GM23338 (cell line): ENCODE data around the gene AGAP3.

ENCODE experiments used
- CTCF ChIP-seq, 2 experiments: fragments of 200-600 bp in 1 of 2; sonication (generic) in 1 of 2; conservative IDR thresholded peaks; 2 replicates each; pipeline versions ENCODE4 v1.5.1 to v1.6.1; 2016 to 2017; ENCODE audit warnings: antibody characterized with exemption in 2 of 2, low read depth in 2 of 2, mild to moderate bottlenecking in 2 of 2, moderate library complexity in 1 of 2
- EZH2 ChIP-seq: fragments of 200-600 bp; sonication (generic); IDR thresholded peaks from one replicate; pipeline ENCODE4 v1.8.0; 2017; ENCODE audit warnings: antibody characterized with exemption, mild to moderate bottlenecking, low read depth; ENCODE audit not compliant: unreplicated experiment
- EZH2phosphoT487 ChIP-seq: fragments of 200-600 bp; sonication (generic); IDR thresholded peaks from one replicate; pipeline ENCODE4 v1.8.1; 2018; ENCODE audit warnings: antibody characterized with exemption; ENCODE audit not compliant: unreplicated experiment
- POLR2AphosphoS5 ChIP-seq: IDR thresholded peaks from 2 replicates; pipeline ENCODE4 v1.6.1; 2016; ENCODE audit warnings: antibody characterized with exemption, low read depth
- TF ChIP-seq, protein P1 (sequence below): IDR thresholded peaks from one replicate; pipeline ENCODE4 v1.6.1; 2018; ENCODE audit warnings: antibody characterized with exemption; ENCODE audit not compliant: unreplicated experiment
- TF ChIP-seq, protein P2 (sequence below): IDR thresholded peaks from 2 replicates; pipeline ENCODE4 v1.6.1; 2016; ENCODE audit warnings: antibody characterized with exemption

DNA sequence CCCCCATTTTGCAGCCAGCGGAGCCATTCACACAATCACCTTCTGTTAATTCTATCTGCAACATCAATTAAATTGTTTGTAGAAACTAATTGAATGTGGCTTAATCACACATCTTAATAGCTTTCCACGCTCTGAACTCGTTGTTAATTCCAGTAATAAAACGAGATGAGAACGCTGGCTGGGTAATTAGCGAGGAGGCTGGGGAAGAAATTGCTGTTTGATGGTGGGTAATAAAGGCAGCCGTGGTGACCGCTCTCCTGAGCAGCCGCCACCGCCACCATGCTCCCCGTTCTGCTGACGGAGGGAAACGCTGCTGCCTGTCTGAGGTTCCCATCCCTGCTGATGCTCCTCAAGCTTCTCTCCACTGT lies 44.9 kb downstream of the AGAP3 start:
- TF ChIP-seq POLR2AphosphoS5 (no peak), CTCF (conservative IDR thresholded peaks at IDR 0.05; ENCODE audit: low read depth in 2 of 2) (no peak), EZH2phosphoT487 (no peak), EZH2 (no peak)
- TF ChIP-seq, protein P1, sequence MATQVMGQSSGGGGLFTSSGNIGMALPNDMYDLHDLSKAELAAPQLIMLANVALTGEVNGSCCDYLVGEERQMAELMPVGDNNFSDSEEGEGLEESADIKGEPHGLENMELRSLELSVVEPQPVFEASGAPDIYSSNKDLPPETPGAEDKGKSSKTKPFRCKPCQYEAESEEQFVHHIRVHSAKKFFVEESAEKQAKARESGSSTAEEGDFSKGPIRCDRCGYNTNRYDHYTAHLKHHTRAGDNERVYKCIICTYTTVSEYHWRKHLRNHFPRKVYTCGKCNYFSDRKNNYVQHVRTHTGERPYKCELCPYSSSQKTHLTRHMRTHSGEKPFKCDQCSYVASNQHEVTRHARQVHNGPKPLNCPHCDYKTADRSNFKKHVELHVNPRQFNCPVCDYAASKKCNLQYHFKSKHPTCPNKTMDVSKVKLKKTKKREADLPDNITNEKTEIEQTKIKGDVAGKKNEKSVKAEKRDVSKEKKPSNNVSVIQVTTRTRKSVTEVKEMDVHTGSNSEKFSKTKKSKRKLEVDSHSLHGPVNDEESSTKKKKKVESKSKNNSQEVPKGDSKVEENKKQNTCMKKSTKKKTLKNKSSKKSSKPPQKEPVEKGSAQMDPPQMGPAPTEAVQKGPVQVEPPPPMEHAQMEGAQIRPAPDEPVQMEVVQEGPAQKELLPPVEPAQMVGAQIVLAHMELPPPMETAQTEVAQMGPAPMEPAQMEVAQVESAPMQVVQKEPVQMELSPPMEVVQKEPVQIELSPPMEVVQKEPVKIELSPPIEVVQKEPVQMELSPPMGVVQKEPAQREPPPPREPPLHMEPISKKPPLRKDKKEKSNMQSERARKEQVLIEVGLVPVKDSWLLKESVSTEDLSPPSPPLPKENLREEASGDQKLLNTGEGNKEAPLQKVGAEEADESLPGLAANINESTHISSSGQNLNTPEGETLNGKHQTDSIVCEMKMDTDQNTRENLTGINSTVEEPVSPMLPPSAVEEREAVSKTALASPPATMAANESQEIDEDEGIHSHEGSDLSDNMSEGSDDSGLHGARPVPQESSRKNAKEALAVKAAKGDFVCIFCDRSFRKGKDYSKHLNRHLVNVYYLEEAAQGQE = no peak
- TF ChIP-seq, protein P2, sequence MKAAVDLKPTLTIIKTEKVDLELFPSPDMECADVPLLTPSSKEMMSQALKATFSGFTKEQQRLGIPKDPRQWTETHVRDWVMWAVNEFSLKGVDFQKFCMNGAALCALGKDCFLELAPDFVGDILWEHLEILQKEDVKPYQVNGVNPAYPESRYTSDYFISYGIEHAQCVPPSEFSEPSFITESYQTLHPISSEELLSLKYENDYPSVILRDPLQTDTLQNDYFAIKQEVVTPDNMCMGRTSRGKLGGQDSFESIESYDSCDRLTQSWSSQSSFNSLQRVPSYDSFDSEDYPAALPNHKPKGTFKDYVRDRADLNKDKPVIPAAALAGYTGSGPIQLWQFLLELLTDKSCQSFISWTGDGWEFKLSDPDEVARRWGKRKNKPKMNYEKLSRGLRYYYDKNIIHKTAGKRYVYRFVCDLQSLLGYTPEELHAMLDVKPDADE = no peak
